ENCODE results near the gene SERGEF. TPM values are rescaled to one million over a fixed set of nuclear protein-coding genes. Genes with fewer than 3 reads are reported as not detected.

The SERGEF gene
- total RNA-seq, 1 donor from 2014 or later = 24.0 TPM

GRCh38 chr11:17744151-17744940 lies 268.5 kb downstream of the SERGEF start:
- Mint-ChIP-seq H3K27me3 (ENCODE audit: unreplicated experiment) (no peaks in the 10 kb centered on the region), H3K27ac (ENCODE audit: unreplicated experiment) (no peak overlapping the region)

GRCh38 chr11:17743808-17744119 lies 269.1 kb downstream of the SERGEF start:
- H3K27me3 Mint-ChIP-seq (ENCODE audit: unreplicated experiment) = no peaks in the 10 kb centered on the region
- no peak overlapping the region for H3K27ac Mint-ChIP-seq (ENCODE audit: unreplicated experiment)
- H3K36me3 Mint-ChIP-seq (ENCODE audit: unreplicated experiment) = no peaks in the 10 kb centered on the region
- no peak overlapping the region for H3K4me3 Mint-ChIP-seq (ENCODE audit: unreplicated experiment)
- no peak for TF ChIP-seq CTCF (IDR thresholded peaks at IDR 0.05)
- no peak for DNase-seq (ENCODE audit: extremely low spot score, unreplicated experiment)
- H3K9me3 Mint-ChIP-seq (ENCODE audit: unreplicated experiment) = no peaks in the 10 kb centered on the region
- H3K4me1 Mint-ChIP-seq (ENCODE audit: unreplicated experiment) = no peaks in the 10 kb centered on the region

More at GRCh38 chr11:17744151-17744940, 268.5 kb downstream of the SERGEF start:
- Mint-ChIP-seq H3K9me3 (ENCODE audit: unreplicated experiment) (no peaks in the 10 kb centered on the region), H3K4me3 (ENCODE audit: unreplicated experiment) (no peak overlapping the region), H3K36me3 (ENCODE audit: unreplicated experiment) (no peaks in the 10 kb centered on the region), H3K4me1 (ENCODE audit: unreplicated experiment) (no peaks in the 10 kb centered on the region)
- DNase-seq (ENCODE audit: extremely low spot score, unreplicated experiment) = no peak
- TF ChIP-seq CTCF (IDR thresholded peaks at IDR 0.05) = no peak

DNA sequence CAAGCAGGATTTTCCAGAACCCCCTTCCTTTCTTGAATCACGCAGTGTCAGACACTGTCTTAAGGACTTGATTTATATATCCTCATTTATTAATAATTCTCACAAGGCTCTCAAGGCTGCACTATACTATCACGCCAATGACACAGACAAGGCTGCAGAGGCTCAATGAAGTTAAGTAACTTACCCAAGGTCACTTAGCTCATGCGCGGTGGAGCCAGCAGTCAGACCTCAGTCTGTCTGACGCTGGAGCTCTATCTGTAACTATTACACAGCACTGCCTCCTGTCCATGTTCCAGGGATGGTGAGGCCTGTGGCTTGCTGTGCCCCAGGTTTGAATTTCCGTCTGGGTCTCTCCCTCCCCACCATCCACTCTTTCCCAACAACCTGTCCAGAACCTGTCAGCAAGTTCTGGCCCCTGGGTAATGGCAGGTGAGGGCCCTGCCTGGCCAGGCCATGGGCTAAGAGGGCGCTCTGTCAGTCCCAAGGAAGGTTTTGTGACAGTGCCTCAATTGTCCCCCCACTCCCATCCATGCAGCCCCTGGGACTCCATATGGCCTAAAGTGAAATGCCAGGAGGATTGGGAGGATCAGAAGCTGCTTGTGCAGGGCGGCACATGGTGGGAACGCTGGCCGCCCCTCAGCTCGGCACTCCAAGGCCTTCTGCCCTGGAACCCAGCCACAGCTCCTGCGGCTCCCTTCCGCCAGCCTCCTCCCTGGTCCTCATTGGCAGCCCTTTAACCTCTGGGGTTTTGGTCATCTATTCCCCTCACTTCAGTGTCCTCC lies 269.6 kb downstream of the SERGEF start:
- Mint-ChIP-seq H3K27ac (ENCODE audit: unreplicated experiment) (no peak overlapping the region), H3K36me3 (ENCODE audit: unreplicated experiment) (no peaks in the 10 kb centered on the region), H3K27me3 (ENCODE audit: unreplicated experiment) (no peaks in the 10 kb centered on the region), H3K4me1 (ENCODE audit: unreplicated experiment) (no peaks in the 10 kb centered on the region), H3K4me3 (ENCODE audit: unreplicated experiment) (no peak overlapping the region), H3K9me3 (ENCODE audit: unreplicated experiment) (no peaks in the 10 kb centered on the region)
- TF ChIP-seq CTCF (IDR thresholded peaks at IDR 0.05) = no peak
- DNase-seq (ENCODE audit: extremely low spot score, unreplicated experiment) = no peak

- TF ChIP-seq CTCF (IDR thresholded peaks at IDR 0.05) = no peak
- Mint-ChIP-seq H3K27ac (ENCODE audit: unreplicated experiment) (no peak overlapping the region), H3K27me3 (ENCODE audit: unreplicated experiment) (peaks cover 2% of the 10 kb centered on the region), H3K4me3 (ENCODE audit: unreplicated experiment) (no peak overlapping the region), H3K36me3 (ENCODE audit: unreplicated experiment) (no peaks in the 10 kb centered on the region), H3K4me1 (ENCODE audit: unreplicated experiment) (no peaks in the 10 kb centered on the region), H3K9me3 (ENCODE audit: unreplicated experiment) (no peaks in the 10 kb centered on the region)
- no peak for DNase-seq (ENCODE audit: extremely low spot score, unreplicated experiment)
Observed at GRCh38 chr11:17742019-17742418, 270.8 kb downstream of the SERGEF start.

DNA sequence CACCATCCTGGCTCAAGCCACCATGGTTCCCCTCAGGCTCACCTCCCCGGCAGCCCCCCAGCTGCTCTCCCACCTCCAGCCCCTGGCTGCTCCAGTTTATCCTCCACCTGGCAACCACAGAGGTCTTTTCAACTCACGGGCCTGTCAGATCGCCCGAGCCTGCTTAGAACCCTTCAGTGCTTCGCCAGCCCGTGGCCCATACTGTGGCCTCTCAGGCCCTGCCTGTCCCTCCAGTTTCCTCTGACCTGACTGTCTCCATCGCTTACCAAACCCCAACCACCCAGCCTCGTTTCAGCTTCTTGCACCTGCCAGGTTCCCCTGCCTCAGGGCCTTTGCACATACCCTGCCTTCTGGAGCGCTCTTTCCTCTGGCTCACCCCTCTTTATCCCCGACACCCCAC lies 271.4 kb downstream of the SERGEF start:
- DNase-seq (ENCODE audit: extremely low spot score, unreplicated experiment) = no peak
- TF ChIP-seq CTCF (IDR thresholded peaks at IDR 0.05) = no peak
- no peaks in the 10 kb centered on the region for H3K9me3 Mint-ChIP-seq (ENCODE audit: unreplicated experiment)
- peaks cover 7% of the 10 kb centered on the region for H3K27me3 Mint-ChIP-seq (ENCODE audit: unreplicated experiment)
- peaks cover 2% of the 10 kb centered on the region for H3K4me1 Mint-ChIP-seq (ENCODE audit: unreplicated experiment)
- no peaks in the 10 kb centered on the region for H3K36me3 Mint-ChIP-seq (ENCODE audit: unreplicated experiment)
- no peak overlapping the region for H3K27ac Mint-ChIP-seq (ENCODE audit: unreplicated experiment)
- no peak overlapping the region for H3K4me3 Mint-ChIP-seq (ENCODE audit: unreplicated experiment)

Measured in osteocyte (in vitro differentiated cells).